GM08714 (cell line): ENCODE measurements around the gene AMD1.
"Not testable (repeated sequence)": the region's sequence is repeated elsewhere in the genome, so short reads cannot be mapped to it uniquely, and the experiment has no call there.

Experiments used
- H3K4me3 ChIP-seq: fragments of 200-500 bp; sonication (Bioruptor generic); 2 replicates; pipeline ENCODE4 v1.5.1; 2014; ENCODE audit warnings: mild to moderate bottlenecking, low read length, inconsistent platforms
- ZNF274 ChIP-seq: IDR thresholded peaks from 2 replicates; pipeline ENCODE4 v1.6.1; 2012; ENCODE audit warnings: mild to moderate bottlenecking, low read depth, low read length

Gene AMD1

GRCh38 chr6:110886555-110887167 is 12.1 kb downstream of the AMD1 start:
- no peak for TF ChIP-seq ZNF274

GRCh38 chr6:110890288-110890687 is 15.7 kb downstream of the AMD1 start:
- no peak for TF ChIP-seq ZNF274
- H3K4me3 ChIP-seq, result no peak overlapping the region

More at GRCh38 chr6:110886555-110887167, 12.1 kb downstream of the AMD1 start:
- H3K4me3 ChIP-seq, result no peak overlapping the region

- H3K4me3 ChIP-seq, result no peak overlapping the region
- no peak for TF ChIP-seq ZNF274
Observed at GRCh38 chr6:110895907-110896608, 21.5 kb downstream of the AMD1 start.

- no peak for TF ChIP-seq ZNF274
- no peak overlapping the region for H3K4me3 ChIP-seq
Observed at GRCh38 chr6:110897433-110897832, 22.8 kb downstream of the AMD1 start.

- no peak overlapping the region for H3K4me3 ChIP-seq
- TF ChIP-seq ZNF274, result no peak
Observed at GRCh38 chr6:110898111-110898510, 23.5 kb downstream of the AMD1 start.

GRCh38 chr6:110900028-110900598 is 25.5 kb downstream of the AMD1 start:
- no peak for TF ChIP-seq ZNF274
- H3K4me3 ChIP-seq, result no peak overlapping the region

- H3K4me3 ChIP-seq, result not testable (repeated sequence)
Observed at GRCh38 chr6:110901601-110902000, 27.0 kb downstream of the AMD1 start.

- no peak for TF ChIP-seq ZNF274
- no peak overlapping the region for H3K4me3 ChIP-seq
Observed at GRCh38 chr6:110902091-110902490, 27.5 kb downstream of the AMD1 start.

GRCh38 chr6:110906273-110906672 is 31.7 kb downstream of the AMD1 start:
- not testable (repeated sequence) for H3K4me3 ChIP-seq

GRCh38 chr6:110930781-110931180 is 56.2 kb downstream of the AMD1 start:
- no peak overlapping the region for H3K4me3 ChIP-seq
- TF ChIP-seq ZNF274, result no peak

- no peak overlapping the region for H3K4me3 ChIP-seq
- TF ChIP-seq ZNF274, result no peak
Observed at GRCh38 chr6:110933912-110934311, 59.3 kb downstream of the AMD1 start.

GRCh38 chr6:110934381-110934898 is 59.9 kb downstream of the AMD1 start:
- H3K4me3 ChIP-seq, result no peak overlapping the region
- no peak for TF ChIP-seq ZNF274

- no peak for TF ChIP-seq ZNF274
- H3K4me3 ChIP-seq, result no peak overlapping the region
Observed at GRCh38 chr6:110935171-110935570, 60.6 kb downstream of the AMD1 start.

- no peak for TF ChIP-seq ZNF274
- H3K4me3 ChIP-seq, result no peak overlapping the region
Observed at GRCh38 chr6:110938171-110938570, 63.6 kb downstream of the AMD1 start.

- TF ChIP-seq ZNF274, result no peak
- H3K4me3 ChIP-seq, result no peak overlapping the region
Observed at GRCh38 chr6:110939429-110940200, 65.0 kb downstream of the AMD1 start.
